Mucosa of rectum (tissue), 2 donors: ENCODE data around the gene SLC46A3.

Experiments
- H3K27ac ChIP-seq, 2 donors: one replicate each; pipeline ENCODE4 v1.7.0; 2013; ENCODE audit warnings: inconsistent platforms in 2 of 2, low read depth in 2 of 2, low read length in 2 of 2
- H3K27me3 ChIP-seq, 2 donors: one replicate each; pipeline ENCODE4 v1.7.0; 2013; ENCODE audit warnings: low read length in 2 of 2; ENCODE audit not compliant: control insufficient read depth in 2 of 2, insufficient read depth in 2 of 2
- H3K36me3 ChIP-seq, 2 donors: one replicate each; pipeline ENCODE4 v1.7.0; 2013; ENCODE audit warnings: low read length in 2 of 2; ENCODE audit not compliant: control insufficient read depth in 2 of 2, insufficient read depth in 2 of 2
- H3K4me1 ChIP-seq, 2 donors: one replicate each; pipeline ENCODE4 v1.7.0; 2013; ENCODE audit warnings: low read length in 2 of 2, mild to moderate bottlenecking in 1 of 2; ENCODE audit not compliant: control insufficient read depth in 2 of 2, insufficient read depth in 2 of 2
- H3K4me3 ChIP-seq, 2 donors: one replicate each; pipeline ENCODE4 v1.7.0; 2013; ENCODE audit warnings: low read length in 2 of 2
- H3K9ac ChIP-seq, 2 donors: one replicate each; pipeline ENCODE4 v1.7.0; 2013; ENCODE audit warnings: low read length in 2 of 2, low read depth in 1 of 2, mild to moderate bottlenecking in 1 of 2
- H3K9me3 ChIP-seq, 2 donors: one replicate each; pipeline ENCODE4 v1.7.0; 2013; ENCODE audit warnings: low read length in 2 of 2; ENCODE audit not compliant: control insufficient read depth in 2 of 2
- donor health status: healthy.
- donor health status: Normal muscosa, but diverticular disease.

The SLC46A3 gene, protein sequence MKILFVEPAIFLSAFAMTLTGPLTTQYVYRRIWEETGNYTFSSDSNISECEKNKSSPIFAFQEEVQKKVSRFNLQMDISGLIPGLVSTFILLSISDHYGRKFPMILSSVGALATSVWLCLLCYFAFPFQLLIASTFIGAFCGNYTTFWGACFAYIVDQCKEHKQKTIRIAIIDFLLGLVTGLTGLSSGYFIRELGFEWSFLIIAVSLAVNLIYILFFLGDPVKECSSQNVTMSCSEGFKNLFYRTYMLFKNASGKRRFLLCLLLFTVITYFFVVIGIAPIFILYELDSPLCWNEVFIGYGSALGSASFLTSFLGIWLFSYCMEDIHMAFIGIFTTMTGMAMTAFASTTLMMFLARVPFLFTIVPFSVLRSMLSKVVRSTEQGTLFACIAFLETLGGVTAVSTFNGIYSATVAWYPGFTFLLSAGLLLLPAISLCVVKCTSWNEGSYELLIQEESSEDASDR

DNA sequence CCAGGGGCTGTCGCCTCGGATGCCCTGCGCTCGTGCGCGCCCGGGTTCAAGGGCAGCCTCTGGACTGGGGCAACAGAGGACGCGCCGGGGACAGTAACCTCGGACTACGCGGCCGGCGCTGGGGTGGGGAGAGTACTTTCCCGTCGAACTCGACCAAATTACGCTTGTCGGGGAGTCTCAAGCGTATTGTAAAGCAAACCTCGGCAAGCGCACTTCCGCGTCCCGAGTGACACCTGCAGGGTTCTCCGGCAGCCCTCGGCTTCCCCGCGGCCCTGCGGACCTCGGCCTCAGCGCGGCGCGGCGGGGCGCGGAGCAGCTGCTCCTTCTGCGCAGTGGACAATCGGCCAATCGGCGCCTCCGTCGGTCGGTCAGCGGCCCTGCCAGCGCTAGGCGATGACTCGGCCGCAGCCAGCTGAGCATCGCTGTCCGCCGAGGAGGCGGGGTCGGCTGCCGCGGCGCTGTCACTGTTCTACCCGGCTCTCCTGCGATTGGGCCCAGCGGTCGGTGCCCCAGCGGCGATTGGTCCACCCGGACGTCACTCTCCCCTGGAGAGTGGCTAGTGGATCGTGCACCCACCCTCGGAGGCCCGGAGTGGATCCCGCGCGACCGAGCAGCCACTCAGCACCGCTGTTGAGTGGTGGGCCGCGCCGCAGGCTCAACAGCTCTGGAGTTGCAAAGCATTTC lies at the start of gene SLC46A3:
Gene SLC46A3, minus strand, starts transcription at position 428 of the 684 bp plus-strand sequence. CDS start 972 bp downstream, outside the sequence.
- H3K4me3 ChIP-seq: peak within 1 kb of the TSS; percentile 72 to 86
- H3K4me1 ChIP-seq: peaks cover 11 to 20% of the 10 kb centered on the region in 2 donors
- H3K27me3 ChIP-seq: no peaks in the 10 kb centered on the region
- peak within 1 kb of the TSS; percentile 80 to 90 for H3K9ac ChIP-seq
- no peaks in the 10 kb centered on the region for H3K36me3 ChIP-seq
- H3K9me3 ChIP-seq: no peaks in the 10 kb centered on the region
- H3K27ac ChIP-seq: peak within 1 kb of the TSS; percentile 85 to 95

DNA sequence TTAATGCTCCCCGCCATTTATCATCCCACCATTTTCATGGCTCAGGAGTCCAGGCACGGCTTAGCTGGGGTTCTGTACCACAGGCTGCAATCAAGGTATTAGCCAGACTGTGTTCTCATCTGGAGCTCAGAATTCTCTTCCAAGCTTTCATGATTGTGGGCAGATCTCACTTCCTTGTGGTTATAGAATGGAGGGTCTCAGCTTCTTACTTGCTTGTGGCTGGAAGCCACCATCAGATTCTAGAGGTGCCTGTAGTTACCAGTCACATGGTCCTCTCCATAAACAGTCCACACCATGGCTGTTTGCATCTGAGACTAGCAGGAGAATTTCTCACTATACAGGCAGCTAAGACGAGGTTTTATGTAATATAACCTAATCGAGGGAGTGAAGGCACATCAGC lies 45.1 kb upstream of the SLC46A3 start:
- H3K4me1 ChIP-seq: no peaks in the 10 kb centered on the region
- H3K9ac ChIP-seq: no peak overlapping the region
- no peak overlapping the region for H3K4me3 ChIP-seq
- no peaks in the 10 kb centered on the region for H3K36me3 ChIP-seq
- H3K9me3 ChIP-seq: no peaks in the 10 kb centered on the region
- no peaks in the 10 kb centered on the region for H3K27me3 ChIP-seq
- no peak overlapping the region for H3K27ac ChIP-seq

DNA sequence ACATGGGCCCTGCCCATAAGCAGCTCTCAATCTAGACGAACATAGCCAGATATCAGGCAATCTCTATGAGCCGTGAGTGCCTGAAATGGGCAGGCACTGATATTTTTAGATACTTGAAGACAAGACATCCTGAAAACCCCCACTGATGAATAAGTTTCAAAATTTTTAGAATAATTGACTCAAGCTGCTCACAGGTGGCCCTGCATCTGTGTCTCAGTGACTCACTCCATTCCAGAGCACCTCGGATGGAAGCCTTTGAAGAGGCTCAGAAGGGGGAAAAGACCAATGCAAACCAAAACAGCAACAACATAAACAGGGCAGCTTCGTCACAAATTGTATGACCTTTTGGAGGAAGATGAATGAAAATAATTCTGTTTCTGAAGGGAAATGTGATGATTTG lies 42.8 kb upstream of the SLC46A3 start:
- no peak overlapping the region for H3K27ac ChIP-seq
- H3K27me3 ChIP-seq: no peaks in the 10 kb centered on the region
- H3K4me1 ChIP-seq: no peaks in the 10 kb centered on the region
- no peak overlapping the region for H3K4me3 ChIP-seq
- no peaks in the 10 kb centered on the region for H3K9me3 ChIP-seq
- H3K36me3 ChIP-seq: no peaks in the 10 kb centered on the region
- H3K9ac ChIP-seq: no peak overlapping the region

DNA sequence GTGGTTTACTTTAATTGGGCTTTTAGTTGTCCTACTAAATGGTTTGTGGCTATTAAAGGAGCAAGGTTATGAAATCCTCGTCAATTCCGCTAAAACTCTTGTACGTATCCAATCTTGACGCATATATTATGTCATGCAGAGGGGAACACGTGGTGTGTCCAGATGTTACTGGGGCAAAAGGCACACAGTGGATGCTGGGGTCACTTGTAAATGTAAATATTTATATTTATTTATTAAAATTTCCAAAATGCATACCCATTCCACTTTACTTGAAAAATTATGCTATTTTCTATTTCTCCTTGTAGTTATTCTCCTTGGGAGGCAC lies 36.7 kb upstream of the SLC46A3 start:
- H3K36me3 ChIP-seq: no peaks in the 10 kb centered on the region
- H3K4me1 ChIP-seq: no peaks in the 10 kb centered on the region
- H3K9ac ChIP-seq: peak overlapping the region in 1 of 2 donors; percentile 16
- H3K9me3 ChIP-seq: no peaks in the 10 kb centered on the region
- no peak overlapping the region for H3K27ac ChIP-seq
- no peak overlapping the region for H3K4me3 ChIP-seq
- H3K27me3 ChIP-seq: no peaks in the 10 kb centered on the region

DNA sequence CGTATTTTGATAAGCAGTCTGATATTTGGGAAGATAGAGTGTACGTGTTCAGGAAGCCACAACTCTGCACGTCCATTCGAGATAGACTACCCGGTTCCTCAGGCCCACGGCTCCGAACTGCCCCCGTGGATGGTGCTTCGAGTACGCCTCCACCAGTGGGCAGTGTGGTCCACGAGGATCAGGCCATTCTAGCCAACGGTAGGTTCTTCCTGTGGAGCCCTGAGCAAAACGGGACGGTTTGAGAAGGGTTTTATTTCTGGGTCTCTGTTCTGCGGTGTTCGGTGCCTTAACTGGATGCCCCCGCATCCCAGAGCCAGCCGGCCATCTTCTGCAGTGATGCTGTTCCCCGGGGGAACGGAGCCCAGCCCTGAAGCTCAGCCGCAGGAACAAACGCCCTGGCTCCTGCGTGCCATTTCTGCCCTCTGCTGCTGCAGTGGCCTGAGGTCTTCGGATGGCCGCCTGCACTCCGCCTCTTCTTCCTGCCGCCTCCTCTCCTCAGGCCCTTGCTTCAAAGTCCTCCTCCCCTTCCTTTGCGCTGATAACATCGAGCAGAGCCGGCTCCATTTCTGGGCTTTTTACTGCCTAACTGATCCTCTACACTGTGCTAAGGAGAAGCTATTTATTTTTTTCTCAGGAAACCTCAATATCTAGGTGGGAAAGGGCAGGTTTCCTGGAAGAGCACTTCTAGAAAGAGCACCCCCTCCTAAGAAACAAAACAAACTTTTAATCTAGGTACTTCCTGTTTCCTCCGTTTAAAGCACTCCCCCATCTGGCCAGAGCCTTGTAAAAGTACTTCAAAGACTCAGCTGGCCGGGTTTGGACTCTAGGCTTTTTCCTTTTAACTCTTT lies 36.2 kb upstream of the SLC46A3 start:
- no peaks in the 10 kb centered on the region for H3K9me3 ChIP-seq
- no peaks in the 10 kb centered on the region for H3K4me1 ChIP-seq
- H3K27me3 ChIP-seq: no peaks in the 10 kb centered on the region
- H3K9ac ChIP-seq: peak overlapping the region in 1 of 2 donors; percentile 16
- H3K36me3 ChIP-seq: no peaks in the 10 kb centered on the region
- H3K27ac ChIP-seq: peak overlapping the region in 1 of 2 donors; percentile 58
- H3K4me3 ChIP-seq: peak overlapping the region; percentile 8 to 52

DNA sequence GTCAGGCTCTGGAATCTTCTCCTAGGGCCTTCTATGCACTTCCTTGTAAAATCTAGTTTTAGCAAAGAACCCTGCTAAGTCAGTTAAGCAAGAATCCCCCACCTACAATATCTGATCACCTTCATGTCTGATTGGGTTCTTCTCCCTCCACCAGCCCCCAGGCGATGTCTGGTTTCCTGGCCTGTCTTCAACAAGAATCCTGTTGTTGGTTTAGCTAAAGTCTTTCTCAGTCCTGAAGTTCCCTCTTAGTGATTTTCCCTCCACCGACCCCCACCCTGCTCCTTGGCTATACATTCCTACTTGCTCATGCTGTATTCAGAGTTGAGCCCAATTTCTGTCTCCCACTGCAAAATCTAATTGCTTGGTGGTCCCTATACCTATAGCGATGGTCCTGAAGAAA lies 35.2 kb upstream of the SLC46A3 start:
- Histone ChIP-seq H3K9ac (no peak overlapping the region), H3K27ac (no peak overlapping the region), H3K36me3 (no peaks in the 10 kb centered on the region), H3K4me1 (no peaks in the 10 kb centered on the region), H3K9me3 (no peaks in the 10 kb centered on the region), H3K27me3 (no peaks in the 10 kb centered on the region), H3K4me3 (no peak overlapping the region)

DNA sequence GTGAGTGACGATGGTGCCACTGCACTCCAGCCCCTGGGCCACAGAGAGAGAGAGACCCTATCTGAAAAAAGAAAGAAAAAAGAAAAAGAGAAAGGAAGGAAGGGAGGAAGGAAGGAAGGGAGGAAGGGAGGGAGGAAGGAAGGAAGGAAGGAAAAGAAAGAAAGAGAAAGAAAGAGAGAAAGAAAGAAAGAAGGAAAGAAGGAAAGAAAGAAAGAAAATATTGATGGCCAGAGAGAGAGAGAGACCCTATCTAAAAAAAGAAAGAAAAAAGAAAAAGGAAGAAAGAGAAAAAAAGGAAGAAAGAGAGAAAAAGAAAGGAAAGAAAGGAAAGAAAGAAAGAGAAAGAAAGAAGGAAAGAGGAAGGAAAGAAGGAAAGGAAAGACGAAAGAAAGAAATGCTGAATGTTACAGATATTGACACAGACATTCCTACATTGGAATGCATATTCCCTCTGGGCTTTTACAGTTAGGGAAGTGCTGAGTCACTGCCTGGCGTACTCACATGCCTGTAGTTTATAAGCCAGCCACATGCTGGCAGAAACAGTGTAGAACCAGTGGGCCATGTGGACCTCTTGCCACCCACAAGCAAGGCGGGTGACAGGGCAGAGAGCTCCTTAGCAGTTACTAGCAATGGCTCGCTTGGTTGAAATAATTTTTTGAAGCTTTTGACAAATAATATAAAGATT lies 34.6 kb upstream of the SLC46A3 start:
- Histone ChIP-seq H3K36me3 (no peaks in the 10 kb centered on the region), H3K4me3 (no peak overlapping the region), H3K27ac (no peak overlapping the region), H3K9ac (no peak overlapping the region), H3K9me3 (no peaks in the 10 kb centered on the region), H3K4me1 (no peaks in the 10 kb centered on the region), H3K27me3 (no peaks in the 10 kb centered on the region)

DNA sequence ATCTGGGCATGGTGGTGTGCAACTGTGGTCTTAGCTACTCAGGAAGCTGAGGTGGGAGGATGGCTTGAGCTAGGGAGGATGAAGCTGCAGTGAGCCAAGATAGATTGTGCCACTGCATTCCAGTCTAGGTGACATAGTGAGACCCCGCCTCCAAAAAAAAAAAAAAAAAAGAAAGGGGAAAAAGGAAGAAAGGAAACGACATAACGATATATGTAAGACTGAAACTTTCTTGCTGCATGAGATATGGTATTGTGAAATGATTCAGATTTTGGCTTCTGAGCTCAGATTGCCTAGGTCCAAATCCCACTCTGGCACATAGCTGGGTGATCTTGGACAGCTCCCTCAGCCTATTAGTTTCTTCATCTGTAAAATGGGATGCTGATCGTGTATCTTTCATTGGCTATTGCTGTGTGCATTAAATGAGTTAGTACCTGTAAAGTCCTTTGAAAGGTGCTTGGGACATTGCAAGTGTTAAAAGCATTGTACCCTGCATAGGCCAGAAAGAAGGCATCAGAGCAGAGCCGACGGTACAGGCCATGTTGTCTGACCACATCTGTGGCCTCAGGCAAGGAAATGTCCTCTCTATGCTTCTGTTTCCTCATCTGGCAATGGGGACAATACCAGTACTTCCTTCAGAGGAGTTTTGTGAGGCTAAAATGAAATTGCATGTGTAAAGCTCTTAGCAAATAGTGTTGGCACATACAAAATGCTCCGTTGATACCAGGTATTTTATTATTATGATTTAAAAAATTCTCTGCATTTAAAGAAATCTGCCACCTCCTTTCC lies 32.6 kb upstream of the SLC46A3 start:
- Histone ChIP-seq H3K9ac (no peak overlapping the region), H3K9me3 (no peaks in the 10 kb centered on the region), H3K4me3 (no peak overlapping the region), H3K4me1 (no peaks in the 10 kb centered on the region), H3K27me3 (no peaks in the 10 kb centered on the region), H3K36me3 (no peaks in the 10 kb centered on the region), H3K27ac (no peak overlapping the region)
